Superior temporal gyrus (tissue), 1 donor: ENCODE data around the gene SNX3.

Source experiments
- DNase-seq: peaks from one replicate; pipeline ENCODE4 v3.0.0-alpha.2; 2016; ENCODE audit errors: extremely low spot score

Gene SNX3

GRCh38 chr6:108170332-108171290 lies 90.2 kb downstream of the SNX3 start:
- DNase-seq = no peak

- no peak for DNase-seq
These were observed 91.1 kb downstream of the SNX3 start for GRCh38 chr6:108169464-108170331.

- DNase-seq = no peak
These were observed 92.1 kb downstream of the SNX3 start for GRCh38 chr6:108168501-108169463.

GRCh38 chr6:108168090-108168463 lies 92.8 kb downstream of the SNX3 start:
- DNase-seq = no peak

- no peak for DNase-seq
These were observed 93.3 kb downstream of the SNX3 start for GRCh38 chr6:108167449-108168089.

GRCh38 chr6:108166664-108167448 lies 94.0 kb downstream of the SNX3 start:
- DNase-seq = no peak

GRCh38 chr6:108165714-108166663 lies 94.9 kb downstream of the SNX3 start, which contains the start of gene NR2E1:
TSS of gene NR2E1 (plus strand) at chr6:108166022. CDS start at chr6:108166766, 744 bp downstream.
- no peak for DNase-seq

- DNase-seq = no peak
These were observed 95.8 kb downstream of the SNX3 start for GRCh38 chr6:108164815-108165706.

- DNase-seq = no peak
These were observed 96.4 kb downstream of the SNX3 start for GRCh38 chr6:108164543-108164814.

GRCh38 chr6:108163644-108164542 lies 96.9 kb downstream of the SNX3 start:
- no peak for DNase-seq

GRCh38 chr6:108163267-108163643 lies 97.6 kb downstream of the SNX3 start:
- DNase-seq = no peak

GRCh38 chr6:108161724-108162282 lies 99.0 kb downstream of the SNX3 start:
- no peak for DNase-seq
